ENCODE results near the gene SRSF9. TPM values are rescaled to one million over a fixed set of nuclear protein-coding genes. Genes with fewer than 3 reads are reported as not detected.

SRSF9 gene
- total RNA-seq, 1 experiment from 2014 or later, result 297 TPM

DNA sequence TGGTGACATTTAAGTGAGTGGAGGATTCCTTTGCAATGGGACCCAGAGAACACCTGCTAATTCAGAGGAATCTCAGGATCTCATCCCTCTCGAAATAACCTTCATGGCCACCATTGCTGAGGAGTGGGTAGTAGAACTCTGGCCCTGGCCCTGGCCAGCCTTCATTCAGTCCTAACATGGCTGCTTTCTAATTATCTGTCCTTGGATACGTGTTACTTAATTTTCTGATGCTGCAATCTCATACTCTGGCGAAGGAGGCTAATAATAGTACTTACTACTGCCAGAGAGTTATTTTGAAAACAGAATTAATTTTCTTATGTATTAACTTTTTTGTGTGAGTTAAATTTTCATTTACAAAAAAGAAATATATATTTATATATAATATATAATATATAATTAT lies 43.8 kb downstream of the SRSF9 start:
- Histone ChIP-seq H3K4me2 (ENCODE audit: low read length) (no peak overlapping the region), H3K27ac (ENCODE audit: low read depth, low read length) (no peak overlapping the region), H3K4me1 (ENCODE audit: control insufficient read depth in 1 of 2, insufficient read depth in 2 of 2, low read length in 2 of 2) (peaks cover 3 to 12% of the 10 kb centered on the region in 2 experiments; a peak in 3 of 4 replicates), H3K36me3 (ENCODE audit: control insufficient read depth in 1 of 2, insufficient read depth in 2 of 2, low read length in 2 of 2) (no peaks in the 10 kb centered on the region), H3K79me2 (ENCODE audit: insufficient read depth, low read length) (no peaks in the 10 kb centered on the region), H3K9me2 (ENCODE audit: insufficient read depth) (no peaks in the 10 kb centered on the region), H3K4me3 (replicated peaks in 1 of 2; ENCODE audit: low read depth in 1 of 2, low read length in 2 of 2) (no peak overlapping the region), H2AFZ (ENCODE audit: low read depth, low read length, poor library complexity, severe bottlenecking) (peak overlapping the region; percentile 71), H3K9ac (ENCODE audit: low read length) (no peak overlapping the region), H4K20me1 (ENCODE audit: insufficient read depth) (no peaks in the 10 kb centered on the region), H3K27me3 (ENCODE audit: insufficient read depth, low read length) (no peaks in the 10 kb centered on the region), H3K9me3 (ENCODE audit: control insufficient read depth in 1 of 2, insufficient read depth in 1 of 2, low read depth in 1 of 2, low read length in 2 of 2) (no peaks in the 10 kb centered on the region; a peak in 1 of 4 replicates)
- no peak for TF ChIP-seq POLR2A (IDR thresholded peaks at IDR 0.05; ENCODE audit: borderline replicate concordance, extremely low read depth, insufficient read depth, insufficient read length)
- no peak for TF ChIP-seq SRF (IDR thresholded peaks at IDR 0.05; ENCODE audit: low read depth)
- TF ChIP-seq ELF1 (IDR thresholded peaks at IDR 0.05; ENCODE audit: borderline replicate concordance, low read depth), result no peak
- no peak for TF ChIP-seq MAX (IDR thresholded peaks at IDR 0.05)
- no peak for TF ChIP-seq CEBPB (IDR thresholded peaks at IDR 0.05; ENCODE audit: low read depth)
- no peak for TF ChIP-seq ZBTB33 (IDR thresholded peaks at IDR 0.05; ENCODE audit: extremely low read depth, insufficient replicate concordance, low read length)
- TF ChIP-seq, protein P1, sequence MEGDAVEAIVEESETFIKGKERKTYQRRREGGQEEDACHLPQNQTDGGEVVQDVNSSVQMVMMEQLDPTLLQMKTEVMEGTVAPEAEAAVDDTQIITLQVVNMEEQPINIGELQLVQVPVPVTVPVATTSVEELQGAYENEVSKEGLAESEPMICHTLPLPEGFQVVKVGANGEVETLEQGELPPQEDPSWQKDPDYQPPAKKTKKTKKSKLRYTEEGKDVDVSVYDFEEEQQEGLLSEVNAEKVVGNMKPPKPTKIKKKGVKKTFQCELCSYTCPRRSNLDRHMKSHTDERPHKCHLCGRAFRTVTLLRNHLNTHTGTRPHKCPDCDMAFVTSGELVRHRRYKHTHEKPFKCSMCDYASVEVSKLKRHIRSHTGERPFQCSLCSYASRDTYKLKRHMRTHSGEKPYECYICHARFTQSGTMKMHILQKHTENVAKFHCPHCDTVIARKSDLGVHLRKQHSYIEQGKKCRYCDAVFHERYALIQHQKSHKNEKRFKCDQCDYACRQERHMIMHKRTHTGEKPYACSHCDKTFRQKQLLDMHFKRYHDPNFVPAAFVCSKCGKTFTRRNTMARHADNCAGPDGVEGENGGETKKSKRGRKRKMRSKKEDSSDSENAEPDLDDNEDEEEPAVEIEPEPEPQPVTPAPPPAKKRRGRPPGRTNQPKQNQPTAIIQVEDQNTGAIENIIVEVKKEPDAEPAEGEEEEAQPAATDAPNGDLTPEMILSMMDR (IDR thresholded peaks at IDR 0.05 in 2 of 3, conservative IDR thresholded peaks at IDR 0.05 in 1 of 3; ENCODE audit: borderline replicate concordance in 1 of 3, insufficient read depth in 1 of 3, low read depth in 2 of 3, low read length in 2 of 3), result no peak
- TF ChIP-seq FOSL1 (IDR thresholded peaks at IDR 0.05; ENCODE audit: low read depth), result no peak
- TF ChIP-seq JUND (IDR thresholded peaks at IDR 0.05), result no peak
- TF ChIP-seq EZH2phosphoT487 (IDR thresholded peaks at IDR 0.05; ENCODE audit: borderline replicate concordance), result no peak
- TF ChIP-seq SP1 (IDR thresholded peaks at IDR 0.05; ENCODE audit: low read depth), result no peak
- TF ChIP-seq YY1 (IDR thresholded peaks at IDR 0.05; ENCODE audit: extremely low read depth, insufficient replicate concordance, low read depth, low read length), result no peak
- TF ChIP-seq, protein P2, sequence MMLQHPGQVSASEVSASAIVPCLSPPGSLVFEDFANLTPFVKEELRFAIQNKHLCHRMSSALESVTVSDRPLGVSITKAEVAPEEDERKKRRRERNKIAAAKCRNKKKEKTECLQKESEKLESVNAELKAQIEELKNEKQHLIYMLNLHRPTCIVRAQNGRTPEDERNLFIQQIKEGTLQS (IDR thresholded peaks at IDR 0.05), result no peak
- TF ChIP-seq ZFX (IDR thresholded peaks at IDR 0.05), result no peak
- no peak for TF ChIP-seq TCF7L2 (IDR thresholded peaks at IDR 0.05; ENCODE audit: borderline replicate concordance, extremely low read depth, insufficient read depth, insufficient read length)
- no peak for TF ChIP-seq CBX3 (IDR thresholded peaks at IDR 0.05; ENCODE audit: low read depth)
- no peak for TF ChIP-seq REST (IDR thresholded peaks at IDR 0.05; ENCODE audit: low read depth)
- no peak for TF ChIP-seq EGR1 (IDR thresholded peaks at IDR 0.05; ENCODE audit: low read depth)
- ChIA-PET POLR2A (no interaction called here), CTCF (no interaction called here), RAD21 (ENCODE audit: low non-redundant PET in 1 of 2, low total read pairs in 2 of 2, uncharacterized antibody in 2 of 2, unreplicated experiment in 2 of 2) (no interaction called here)
- intact Hi-C loops (cut with micrococcal nuclease), result loop anchor here (5.0 kb wide), 1 partner anchor 48 kb away; no protein-coding TSS in a partner anchor
- no peak for ATAC-seq
- no TSS peak for BruUV-seq (replicated peaks)
- DNase-seq (ENCODE audit: low read depth, low spot score), result no peak
